SU-DHL-6 (cell line): ENCODE data around the gene ASCC2.

Experiments
- EZH2phosphoT487 ChIP-seq: fragments of 200-600 bp; sonication (generic), shearing (Covaris generic); conservative IDR thresholded peaks from 2 replicates; pipeline ENCODE4 v1.6.1; 2018; ENCODE audit warnings: mild to moderate bottlenecking, antibody characterized with exemption, low read length, moderate library complexity, mixed read lengths
- TF ChIP-seq, protein P1 (sequence below): fragments of 200-600 bp; sonication (generic); IDR thresholded peaks from one replicate; pipeline ENCODE4 v1.5.1; 2017; ENCODE audit warnings: antibody characterized with exemption, mild to moderate bottlenecking, low read length, moderate library complexity; ENCODE audit not compliant: insufficient read depth, poor library complexity, severe bottlenecking

DNA sequence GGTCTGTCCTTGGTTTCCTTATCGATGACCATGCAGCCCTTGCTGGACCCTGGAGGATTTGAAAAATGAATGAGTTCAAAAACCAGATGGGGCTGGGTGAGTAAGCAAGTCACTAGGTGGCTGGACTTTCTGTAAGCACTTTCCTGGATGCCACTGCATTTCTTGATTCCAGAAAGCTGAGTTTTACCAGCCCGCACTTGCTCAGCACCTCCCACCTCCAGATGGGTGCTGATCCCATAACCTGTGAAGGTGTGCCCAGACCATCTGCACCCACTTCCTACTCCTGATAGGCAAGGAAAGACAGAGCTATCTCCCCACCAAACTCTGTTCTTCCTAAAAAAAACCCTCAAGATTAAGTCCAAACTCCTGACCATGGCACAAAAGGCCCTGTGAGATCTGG, 21.1 kb downstream of the ASCC2 start:
- TF ChIP-seq, protein P1, sequence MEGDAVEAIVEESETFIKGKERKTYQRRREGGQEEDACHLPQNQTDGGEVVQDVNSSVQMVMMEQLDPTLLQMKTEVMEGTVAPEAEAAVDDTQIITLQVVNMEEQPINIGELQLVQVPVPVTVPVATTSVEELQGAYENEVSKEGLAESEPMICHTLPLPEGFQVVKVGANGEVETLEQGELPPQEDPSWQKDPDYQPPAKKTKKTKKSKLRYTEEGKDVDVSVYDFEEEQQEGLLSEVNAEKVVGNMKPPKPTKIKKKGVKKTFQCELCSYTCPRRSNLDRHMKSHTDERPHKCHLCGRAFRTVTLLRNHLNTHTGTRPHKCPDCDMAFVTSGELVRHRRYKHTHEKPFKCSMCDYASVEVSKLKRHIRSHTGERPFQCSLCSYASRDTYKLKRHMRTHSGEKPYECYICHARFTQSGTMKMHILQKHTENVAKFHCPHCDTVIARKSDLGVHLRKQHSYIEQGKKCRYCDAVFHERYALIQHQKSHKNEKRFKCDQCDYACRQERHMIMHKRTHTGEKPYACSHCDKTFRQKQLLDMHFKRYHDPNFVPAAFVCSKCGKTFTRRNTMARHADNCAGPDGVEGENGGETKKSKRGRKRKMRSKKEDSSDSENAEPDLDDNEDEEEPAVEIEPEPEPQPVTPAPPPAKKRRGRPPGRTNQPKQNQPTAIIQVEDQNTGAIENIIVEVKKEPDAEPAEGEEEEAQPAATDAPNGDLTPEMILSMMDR, result no peak
- no peak for TF ChIP-seq EZH2phosphoT487
